Measurements from ENCODE around the gene SMIM32.

SMIM32 gene

GRCh38 chr5:136206361-136206760 lies 13.4 kb upstream of the SMIM32 start:
- peak; percentile 7 for DNase-seq

- DNase-seq: no peak
Observed at GRCh38 chr5:136205941-136206340, 13.0 kb upstream of the SMIM32 start.

DNA sequence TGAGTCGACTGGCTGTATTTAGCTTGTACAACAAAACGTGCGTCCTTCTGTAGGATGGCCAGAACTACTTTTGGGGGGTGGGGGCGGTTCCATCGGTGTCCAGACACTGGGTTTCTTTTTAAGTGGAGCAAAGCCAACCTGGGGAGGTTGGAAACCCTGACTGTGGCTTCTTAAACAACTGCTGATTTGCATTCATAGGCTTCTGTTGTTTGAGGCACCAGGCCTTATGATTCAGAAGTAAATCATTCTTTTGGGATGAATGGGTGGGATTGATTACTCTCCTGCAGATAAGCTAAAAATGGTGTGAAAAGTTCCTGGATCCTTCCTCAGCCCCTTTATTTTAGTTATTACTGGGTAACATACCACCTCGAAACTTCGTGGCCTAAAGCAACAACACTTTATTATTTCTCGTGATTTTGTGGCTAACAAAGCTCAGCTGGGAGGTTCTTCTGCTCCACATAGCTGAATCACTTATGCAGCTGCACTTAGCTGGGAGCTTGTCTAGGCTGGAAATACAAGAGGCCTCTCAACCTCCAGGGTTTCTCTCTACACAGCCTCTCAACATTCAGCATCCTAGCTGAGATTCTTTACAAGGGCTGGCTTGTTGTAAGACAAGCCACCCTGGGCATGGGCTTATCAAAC lies 12.2 kb upstream of the SMIM32 start:
- DNase-seq: no peak

- peak; percentile 9 for DNase-seq
Observed at GRCh38 chr5:136203303-136203922, 10.5 kb upstream of the SMIM32 start.

- DNase-seq: no peak
Observed at GRCh38 chr5:136202469-136203205, 9.7 kb upstream of the SMIM32 start.

- DNase-seq: no peak
Observed at GRCh38 chr5:136201870-136202269, 8.9 kb upstream of the SMIM32 start.

DNA sequence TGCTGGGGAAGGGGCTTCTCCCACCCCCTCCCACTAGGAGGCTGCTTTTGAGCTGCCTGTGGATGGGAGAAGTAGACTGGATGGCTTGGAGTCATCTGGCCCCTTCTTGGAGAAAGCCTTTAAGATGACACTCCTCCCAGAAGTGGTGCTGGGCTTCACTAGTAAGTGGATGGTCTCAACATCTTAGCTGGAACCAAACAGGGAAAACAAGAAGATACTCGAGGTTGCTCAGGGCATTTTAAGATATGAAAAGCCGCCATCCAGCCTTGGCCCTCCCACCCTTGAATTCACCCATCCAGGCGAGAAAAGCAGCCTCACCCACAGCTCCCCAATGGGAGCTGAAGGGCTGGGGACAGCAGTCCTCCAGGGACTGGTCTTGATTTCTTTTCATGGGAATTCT lies 7.8 kb upstream of the SMIM32 start:
- DNase-seq: no peak

DNA sequence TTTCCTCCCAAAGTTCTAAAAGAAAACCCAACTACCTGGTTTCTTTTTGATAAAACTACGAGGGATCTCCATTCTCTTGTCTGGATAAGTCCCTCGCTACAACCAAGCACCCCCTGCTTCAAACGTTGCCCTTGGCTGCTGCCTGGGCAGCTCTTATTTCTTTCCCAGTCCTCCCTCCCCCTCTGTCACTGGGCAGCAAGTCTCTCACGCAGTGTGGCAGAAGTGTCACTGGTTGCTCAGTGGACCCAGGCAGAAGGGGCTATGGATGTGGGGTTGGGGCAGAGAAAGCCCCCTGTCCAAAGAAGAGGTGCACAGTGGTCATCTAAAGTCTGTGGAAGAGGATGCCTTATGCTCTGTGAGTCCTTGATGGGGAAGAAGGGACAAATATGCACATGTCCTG lies 7.2 kb upstream of the SMIM32 start:
- DNase-seq: no peak

DNA sequence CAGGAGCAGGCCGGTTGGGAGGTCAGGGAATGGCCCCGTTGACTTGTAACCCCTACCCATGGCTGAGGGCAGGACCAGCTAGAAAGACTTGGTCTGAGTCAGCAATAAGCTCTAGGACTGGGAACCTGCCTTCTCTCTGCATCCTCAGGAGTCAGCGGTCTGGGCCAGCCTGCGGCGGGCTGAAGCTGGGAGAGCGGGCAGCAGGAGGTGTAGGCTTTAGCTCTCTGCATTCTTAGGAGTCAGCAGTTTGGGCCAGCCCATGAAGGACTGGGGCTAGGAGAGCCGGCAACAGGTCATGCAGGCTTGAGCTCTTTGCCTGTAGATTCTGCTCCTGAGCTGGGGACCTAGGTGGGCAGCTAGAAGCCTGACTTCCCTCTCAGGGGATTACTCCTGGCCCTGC lies 6.4 kb upstream of the SMIM32 start:
- no peak for DNase-seq

GRCh38 chr5:136198453-136198852 lies 5.5 kb upstream of the SMIM32 start:
- no peak for DNase-seq

- no peak for DNase-seq
Observed at GRCh38 chr5:136197462-136198142, 4.6 kb upstream of the SMIM32 start.

- no peak for DNase-seq
Observed at GRCh38 chr5:136195971-136196820, 3.2 kb upstream of the SMIM32 start.

- DNase-seq: no peak
Observed at GRCh38 chr5:136194576-136194975, 1.6 kb upstream of the SMIM32 start.

DNA sequence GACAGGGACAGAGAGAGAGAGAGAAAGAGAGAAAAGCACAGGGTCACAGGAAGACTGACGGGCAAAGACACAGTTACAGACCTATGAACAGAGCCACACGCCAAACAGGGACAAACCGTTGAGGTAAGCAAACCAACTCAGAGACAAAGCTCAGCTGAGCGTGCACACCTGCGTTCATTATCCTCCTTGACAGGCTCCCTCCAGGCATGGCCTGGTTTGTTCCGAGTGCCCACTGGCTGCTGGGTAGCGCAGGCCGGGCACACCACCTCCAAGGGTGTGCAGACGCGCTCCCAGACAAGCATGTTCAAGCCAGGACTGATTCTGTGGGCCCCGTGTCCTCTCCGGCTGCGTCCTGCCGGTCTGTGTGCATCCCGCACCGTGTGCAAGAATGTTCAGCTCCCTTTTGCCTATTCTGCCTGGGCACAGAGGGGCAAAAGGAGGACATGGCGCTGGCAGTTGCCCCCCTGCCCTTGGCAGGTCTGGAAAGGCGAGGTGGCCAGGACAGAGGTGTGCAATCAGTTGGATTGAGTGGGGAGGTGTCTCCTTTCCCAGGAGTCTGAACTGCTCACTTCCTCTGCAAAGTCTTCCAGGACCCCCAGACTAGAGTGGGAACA lies 467 bp upstream of the SMIM32 start:
- no peak for DNase-seq

GRCh38 chr5:136192015-136192525 lies 892 bp downstream of the SMIM32 start:
- no peak for DNase-seq

GRCh38 chr5:136191304-136192014 lies 1.5 kb downstream of the SMIM32 start:
- DNase-seq: no peak

DNA sequence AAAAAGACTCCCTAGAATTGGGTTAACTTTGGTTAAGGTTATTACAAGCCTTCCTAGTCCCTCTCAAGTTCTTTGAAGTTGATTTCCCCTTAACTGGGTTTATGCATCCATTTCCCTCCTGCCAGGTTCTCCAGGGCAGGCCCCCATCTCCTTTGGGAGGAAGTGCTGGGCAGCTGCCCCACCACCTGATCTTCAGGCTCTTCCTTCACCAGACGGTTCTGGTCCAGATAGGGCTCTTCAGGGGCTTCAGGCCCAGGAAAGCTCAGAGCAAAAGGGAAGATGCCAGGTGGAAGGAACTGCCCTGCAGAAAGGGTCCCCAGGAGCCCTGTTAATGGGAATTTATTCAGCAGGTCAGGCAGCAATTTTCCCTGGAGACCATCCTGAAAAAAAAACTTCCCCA lies 2.1 kb downstream of the SMIM32 start:
- no peak for DNase-seq

- no peak for DNase-seq
Observed at GRCh38 chr5:136190091-136190720, 2.8 kb downstream of the SMIM32 start.

GRCh38 chr5:136188859-136189258 lies 4.1 kb downstream of the SMIM32 start:
- no peak for DNase-seq

- DNase-seq: no peak
Observed at GRCh38 chr5:136186796-136187195, 6.2 kb downstream of the SMIM32 start.

Data from right forelimb (tissue), 1 donor.